ENCODE measurements around the gene NCOA3. TPM values are rescaled to one million over a fixed set of nuclear protein-coding genes. Genes with fewer than 3 reads are reported as not detected.
"Not testable (repeated sequence)": the region's sequence is repeated elsewhere in the genome, so short reads cannot be mapped to it uniquely, and the experiment has no call there.

The NCOA3 gene
- total RNA-seq, 2 donors from 2014 or later = 76.0 to 113 TPM

DNA sequence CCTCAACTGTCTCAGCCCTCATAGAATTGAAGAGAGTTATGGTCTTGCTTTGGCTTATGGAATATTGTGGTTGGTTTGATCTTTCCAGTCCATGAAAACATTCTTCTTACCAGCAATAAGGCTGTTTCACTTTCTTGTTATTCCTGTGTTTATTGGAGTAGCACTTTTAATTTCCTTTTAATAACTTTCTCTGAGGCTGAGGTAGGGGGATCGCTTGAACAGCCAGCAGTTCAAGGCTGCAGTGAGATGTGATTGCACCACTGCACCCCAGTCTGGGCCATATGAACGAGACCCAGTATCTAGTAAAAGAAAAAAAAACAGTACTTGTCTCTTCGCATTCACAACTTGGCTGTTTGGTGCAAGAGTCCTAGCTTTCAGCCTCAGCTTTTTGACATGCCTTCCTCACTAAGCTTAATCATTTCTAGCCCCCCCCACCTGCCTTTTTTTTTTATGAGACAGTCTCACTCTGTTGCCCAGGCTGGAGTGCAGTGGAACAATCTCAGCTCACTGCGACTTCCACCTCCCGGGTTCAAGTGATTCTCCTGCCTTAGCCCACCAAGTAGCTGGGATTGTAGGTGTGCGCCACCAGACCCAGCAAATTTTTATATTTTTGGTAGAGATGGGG, 70.5 kb downstream of the NCOA3 start:
- DNase-seq = no peak
- H3K4me3 Mint-ChIP-seq = no peak overlapping the region
- ATAC-seq (replicated peaks in 1 of 2) = no peak
- H3K27ac Mint-ChIP-seq = peak overlapping the region; percentile 76
- peaks cover 8 to 25% of the 10 kb centered on the region in 2 donors for H3K36me3 Mint-ChIP-seq (ENCODE audit: insufficient read depth in 2 of 2)
- H3K27me3 Mint-ChIP-seq (ENCODE audit: low read depth) = no peaks in the 10 kb centered on the region
- peaks cover 1 to 2% of the 10 kb centered on the region in 2 donors for H3K9me3 Mint-ChIP-seq
- H3K4me1 Mint-ChIP-seq (ENCODE audit: low read depth) = peaks cover 68% of the 10 kb centered on the region

- ATAC-seq (replicated peaks in 1 of 2) = no peak
- Mint-ChIP-seq H3K27ac (peak overlapping the region; percentile 76), H3K4me3 (no peak overlapping the region)
These were observed 71.9 kb downstream of the NCOA3 start for GRCh38 chr20:47573559-47573958.

GRCh38 chr20:47574616-47575364, 73.1 kb downstream of the NCOA3 start:
- H3K4me1 Mint-ChIP-seq (ENCODE audit: low read depth) = peaks cover 81% of the 10 kb centered on the region
- no peak overlapping the region for H3K4me3 Mint-ChIP-seq
- peaks cover 8 to 23% of the 10 kb centered on the region in 2 donors for H3K36me3 Mint-ChIP-seq (ENCODE audit: insufficient read depth in 2 of 2)
- DNase-seq = no peak
- H3K9me3 Mint-ChIP-seq = peaks cover 1 to 2% of the 10 kb centered on the region in 2 donors
- ATAC-seq (replicated peaks in 1 of 2) = no peak
- H3K27ac Mint-ChIP-seq = no peak overlapping the region
- no peaks in the 10 kb centered on the region for H3K27me3 Mint-ChIP-seq (ENCODE audit: low read depth)

More at GRCh38 chr20:47573559-47573958, 71.9 kb downstream of the NCOA3 start:
- Mint-ChIP-seq H3K9me3 (peaks cover 1 to 2% of the 10 kb centered on the region in 2 donors), H3K36me3 (ENCODE audit: insufficient read depth in 2 of 2) (peaks cover 8 to 22% of the 10 kb centered on the region in 2 donors), H3K4me1 (ENCODE audit: low read depth) (peaks cover 69% of the 10 kb centered on the region), H3K27me3 (ENCODE audit: low read depth) (no peaks in the 10 kb centered on the region)
- no peak for DNase-seq

- Mint-ChIP-seq H3K27ac (peak overlapping the region; percentile 80), H3K9me3 (no peaks in the 10 kb centered on the region)
These were observed 74.9 kb downstream of the NCOA3 start for GRCh38 chr20:47576516-47577033.

DNA sequence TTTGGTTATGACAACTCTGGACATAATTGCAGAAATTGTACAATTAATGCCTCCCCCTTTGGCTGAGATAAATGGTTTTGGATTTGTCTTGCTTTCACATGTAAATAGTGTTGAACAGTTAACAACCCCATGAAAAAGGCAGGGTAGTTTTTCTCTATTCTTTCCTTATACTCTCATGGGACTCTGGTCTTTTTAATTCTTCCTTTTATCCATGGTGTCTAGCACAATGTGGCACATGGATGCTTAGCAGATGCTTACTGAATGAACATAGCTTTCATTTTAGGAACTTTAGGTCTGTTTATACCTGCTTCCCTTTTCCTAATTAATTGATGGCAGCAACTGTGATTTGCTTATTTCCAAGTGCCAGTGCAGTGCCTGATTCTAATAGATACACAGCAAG, 75.6 kb downstream of the NCOA3 start:
- peak overlapping the region; percentile 73 for H3K27ac Mint-ChIP-seq
- ATAC-seq (replicated peaks in 1 of 2) (no peak), DNase-seq (no peak)
- peaks cover 0 to 9% of the 10 kb centered on the region in 2 donors for H3K36me3 Mint-ChIP-seq (ENCODE audit: insufficient read depth in 2 of 2)
- peak overlapping the region in 1 of 2 donors; percentile 75 for H3K4me3 Mint-ChIP-seq
- peaks cover 72% of the 10 kb centered on the region for H3K4me1 Mint-ChIP-seq (ENCODE audit: low read depth)
- no peaks in the 10 kb centered on the region for H3K9me3 Mint-ChIP-seq
- H3K27me3 Mint-ChIP-seq (ENCODE audit: low read depth) = no peaks in the 10 kb centered on the region

More at GRCh38 chr20:47576516-47577033, 74.9 kb downstream of the NCOA3 start:
- peak in 1 of 2 donors; percentile 39 for ATAC-seq (replicated peaks in 1 of 2)
- H3K36me3 Mint-ChIP-seq (ENCODE audit: insufficient read depth in 2 of 2) = peaks cover 2 to 14% of the 10 kb centered on the region in 2 donors
- peaks cover 79% of the 10 kb centered on the region for H3K4me1 Mint-ChIP-seq (ENCODE audit: low read depth)
- DNase-seq = no peak
- no peaks in the 10 kb centered on the region for H3K27me3 Mint-ChIP-seq (ENCODE audit: low read depth)
- H3K4me3 Mint-ChIP-seq = peak overlapping the region; percentile 49 to 75

DNA sequence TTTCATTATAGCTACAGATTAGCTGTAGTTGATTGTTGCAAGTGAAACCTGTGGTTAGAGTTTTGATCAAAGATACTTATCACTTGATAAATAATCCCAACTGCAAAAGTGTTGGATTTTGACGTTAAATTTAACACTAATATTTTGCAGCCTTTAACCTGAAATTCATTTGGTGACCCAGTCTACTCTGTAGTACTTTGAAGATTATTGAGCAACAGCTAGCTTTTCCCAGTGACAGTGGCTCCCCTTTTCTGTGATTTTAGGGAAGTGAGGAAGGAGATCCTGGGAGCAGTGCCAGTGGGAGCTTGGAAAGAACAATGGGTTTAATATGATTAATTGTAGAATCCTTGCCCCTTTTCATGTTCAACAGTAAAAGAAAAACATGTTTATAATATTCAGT, 76.9 kb downstream of the NCOA3 start:
- ATAC-seq (replicated peaks in 1 of 2) = no peak
- H3K27ac Mint-ChIP-seq = peak overlapping the region; percentile 62
- peak overlapping the region in 1 of 2 donors; percentile 5 for H3K4me3 Mint-ChIP-seq
- H3K9me3 Mint-ChIP-seq = no peaks in the 10 kb centered on the region
- H3K36me3 Mint-ChIP-seq (ENCODE audit: insufficient read depth in 2 of 2) = peaks cover 0 to 10% of the 10 kb centered on the region in 2 donors
- DNase-seq = no peak
- H3K4me1 Mint-ChIP-seq (ENCODE audit: low read depth) = peaks cover 69% of the 10 kb centered on the region
- H3K27me3 Mint-ChIP-seq (ENCODE audit: low read depth) = no peaks in the 10 kb centered on the region

GRCh38 chr20:47580686-47581085, 79.0 kb downstream of the NCOA3 start:
- not testable (repeated sequence) for DNase-seq; H3K27ac Mint-ChIP-seq; ATAC-seq (replicated peaks in 1 of 2); H3K4me3 Mint-ChIP-seq; H3K27me3 Mint-ChIP-seq (ENCODE audit: low read depth); H3K9me3 Mint-ChIP-seq
- H3K4me1 Mint-ChIP-seq (ENCODE audit: low read depth) = peaks cover 62% of the 10 kb centered on the region
- peaks cover 0 to 16% of the 10 kb centered on the region in 2 donors for H3K36me3 Mint-ChIP-seq (ENCODE audit: insufficient read depth in 2 of 2)

DNA sequence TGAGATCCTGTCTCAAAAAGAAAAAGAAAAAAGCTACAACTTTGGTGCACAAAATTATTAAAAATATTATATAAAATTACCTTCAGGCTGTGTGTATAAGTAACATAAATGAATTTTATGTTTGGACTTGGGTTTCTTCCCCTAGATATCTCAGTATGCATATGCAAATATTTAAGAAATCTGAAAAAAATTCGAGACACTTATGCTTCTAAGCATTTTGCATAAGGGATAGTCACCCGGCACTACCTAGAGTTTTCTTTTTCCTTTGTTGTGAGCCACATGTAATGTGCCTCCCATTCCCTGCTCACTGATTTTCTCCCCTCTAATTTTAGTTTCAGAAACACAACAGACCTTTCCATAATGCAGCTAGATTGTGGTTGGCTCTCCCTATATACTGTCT, 79.4 kb downstream of the NCOA3 start:
- ATAC-seq (replicated peaks in 1 of 2) (no peak), DNase-seq (no peak)
- Mint-ChIP-seq H3K36me3 (ENCODE audit: insufficient read depth in 2 of 2) (peaks cover 0 to 19% of the 10 kb centered on the region in 2 donors), H3K27ac (peak overlapping the region; percentile 51), H3K4me1 (ENCODE audit: low read depth) (peaks cover 58% of the 10 kb centered on the region), H3K27me3 (ENCODE audit: low read depth) (no peaks in the 10 kb centered on the region), H3K9me3 (no peaks in the 10 kb centered on the region), H3K4me3 (no peak overlapping the region)

DNA sequence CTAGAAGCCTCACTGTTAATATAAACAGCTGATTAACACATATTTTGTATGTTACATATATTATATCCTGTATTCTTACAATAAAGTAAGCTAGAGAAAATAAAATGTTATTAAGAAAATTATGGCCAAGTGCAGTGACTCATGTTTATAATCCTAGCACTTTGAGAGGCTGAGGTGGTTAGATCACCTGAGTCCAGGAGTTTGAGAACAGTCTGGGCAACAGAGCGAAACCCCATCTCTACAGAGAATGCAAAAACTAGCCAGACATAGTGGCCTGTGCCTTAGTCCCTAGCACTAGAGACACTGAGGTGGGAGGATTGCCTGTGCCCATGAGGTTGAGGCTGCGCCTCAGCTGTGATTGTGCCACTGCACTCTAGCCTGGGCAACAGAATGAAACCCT, 81.9 kb downstream of the NCOA3 start:
- peaks cover 1 to 35% of the 10 kb centered on the region in 2 donors for H3K36me3 Mint-ChIP-seq (ENCODE audit: insufficient read depth in 2 of 2)
- no peak overlapping the region for H3K4me3 Mint-ChIP-seq
- H3K4me1 Mint-ChIP-seq (ENCODE audit: low read depth) = peaks cover 42% of the 10 kb centered on the region
- DNase-seq (no peak), ATAC-seq (replicated peaks in 1 of 2) (no peak)
- H3K27ac Mint-ChIP-seq = peak overlapping the region; percentile 66
- no peaks in the 10 kb centered on the region for H3K9me3 Mint-ChIP-seq
- no peaks in the 10 kb centered on the region for H3K27me3 Mint-ChIP-seq (ENCODE audit: low read depth)

DNA sequence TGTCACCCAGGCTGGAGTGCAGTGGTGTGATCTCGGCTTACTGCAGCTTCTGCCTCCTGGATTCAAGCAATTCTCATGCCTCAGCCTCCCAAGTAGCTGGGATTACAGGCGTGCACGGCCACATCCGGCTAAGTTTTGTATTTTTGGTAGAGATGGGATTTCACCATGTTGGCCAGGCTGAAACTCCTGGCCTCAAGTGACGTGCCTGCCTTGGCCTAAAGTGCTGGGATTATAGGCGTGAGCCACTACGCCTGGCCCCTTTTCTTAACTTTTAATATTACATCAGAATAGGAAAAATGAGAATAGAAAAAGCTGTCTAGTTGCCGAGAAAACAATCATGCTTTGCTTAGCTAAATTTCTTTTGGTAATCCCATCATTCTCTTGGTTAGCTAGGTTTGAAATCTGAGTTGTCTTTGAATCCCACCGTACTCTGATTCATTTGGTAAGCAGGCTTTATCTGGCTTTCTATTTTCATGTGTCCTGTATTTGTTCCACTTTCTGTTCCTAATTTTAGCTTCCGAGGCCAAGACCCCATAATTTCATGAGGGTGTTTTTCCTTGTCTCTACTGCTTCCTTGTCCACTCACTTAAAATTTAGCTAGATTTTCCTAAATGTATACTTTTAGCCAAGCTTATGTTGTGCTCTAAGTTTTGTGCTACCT, 83.5 kb downstream of the NCOA3 start:
- Mint-ChIP-seq H3K27ac (peak overlapping the region; percentile 40), H3K9me3 (no peaks in the 10 kb centered on the region), H3K4me3 (no peak overlapping the region), H3K4me1 (ENCODE audit: low read depth) (peaks cover 32% of the 10 kb centered on the region), H3K36me3 (ENCODE audit: insufficient read depth in 2 of 2) (peaks cover 1 to 40% of the 10 kb centered on the region in 2 donors), H3K27me3 (ENCODE audit: low read depth) (no peaks in the 10 kb centered on the region)
- DNase-seq (no peak), ATAC-seq (replicated peaks in 1 of 2) (no peak)

- H3K27me3 Mint-ChIP-seq (ENCODE audit: low read depth) = no peaks in the 10 kb centered on the region
- DNase-seq = no peak
- H3K27ac Mint-ChIP-seq = peak overlapping the region; percentile 96
- ATAC-seq (replicated peaks in 1 of 2) = no peak
- H3K4me3 Mint-ChIP-seq = no peak overlapping the region
- H3K4me1 Mint-ChIP-seq (ENCODE audit: low read depth) = peaks cover 30% of the 10 kb centered on the region
- H3K36me3 Mint-ChIP-seq (ENCODE audit: insufficient read depth in 2 of 2) = peaks cover 1 to 40% of the 10 kb centered on the region in 2 donors
- no peaks in the 10 kb centered on the region for H3K9me3 Mint-ChIP-seq
These were observed 85.1 kb downstream of the NCOA3 start for GRCh38 chr20:47586649-47587294.

GRCh38 chr20:47588158-47588557, 86.5 kb downstream of the NCOA3 start:
- Mint-ChIP-seq H3K36me3 (ENCODE audit: insufficient read depth in 2 of 2) (peaks cover 1 to 38% of the 10 kb centered on the region in 2 donors), H3K4me3 (no peak overlapping the region), H3K9me3 (no peaks in the 10 kb centered on the region), H3K4me1 (ENCODE audit: low read depth) (peaks cover 27% of the 10 kb centered on the region), H3K27ac (no peak overlapping the region), H3K27me3 (ENCODE audit: low read depth) (no peaks in the 10 kb centered on the region)
- DNase-seq (no peak), ATAC-seq (replicated peaks in 1 of 2) (no peak)
